H4 (cell line): Measurements from ENCODE around the gene DNM2. TPM values are rescaled to one million over a fixed set of nuclear protein-coding genes. Genes with fewer than 3 reads are reported as not detected.
"Not testable (repeated sequence)": the region's sequence is repeated elsewhere in the genome, so short reads cannot be mapped to it uniquely, and the experiment has no call there.

Experiments used
- DNase-seq: peaks from one replicate; pipeline ENCODE4 v3.0.0-alpha.2; 2015; ENCODE audit warnings: low spot score
- total RNA-seq: library from RNA; depleted of rRNA; stranded (reverse); fragments of >200 nt; shearing (Covaris generic); gene quantifications from 2 replicates; pipeline ENCODE4 v1.2.3, GENCODE V29; 2014; rRNA removed

The DNM2 gene
- total RNA-seq: 24.3 and 31.0 TPM in 2 replicates

DNA sequence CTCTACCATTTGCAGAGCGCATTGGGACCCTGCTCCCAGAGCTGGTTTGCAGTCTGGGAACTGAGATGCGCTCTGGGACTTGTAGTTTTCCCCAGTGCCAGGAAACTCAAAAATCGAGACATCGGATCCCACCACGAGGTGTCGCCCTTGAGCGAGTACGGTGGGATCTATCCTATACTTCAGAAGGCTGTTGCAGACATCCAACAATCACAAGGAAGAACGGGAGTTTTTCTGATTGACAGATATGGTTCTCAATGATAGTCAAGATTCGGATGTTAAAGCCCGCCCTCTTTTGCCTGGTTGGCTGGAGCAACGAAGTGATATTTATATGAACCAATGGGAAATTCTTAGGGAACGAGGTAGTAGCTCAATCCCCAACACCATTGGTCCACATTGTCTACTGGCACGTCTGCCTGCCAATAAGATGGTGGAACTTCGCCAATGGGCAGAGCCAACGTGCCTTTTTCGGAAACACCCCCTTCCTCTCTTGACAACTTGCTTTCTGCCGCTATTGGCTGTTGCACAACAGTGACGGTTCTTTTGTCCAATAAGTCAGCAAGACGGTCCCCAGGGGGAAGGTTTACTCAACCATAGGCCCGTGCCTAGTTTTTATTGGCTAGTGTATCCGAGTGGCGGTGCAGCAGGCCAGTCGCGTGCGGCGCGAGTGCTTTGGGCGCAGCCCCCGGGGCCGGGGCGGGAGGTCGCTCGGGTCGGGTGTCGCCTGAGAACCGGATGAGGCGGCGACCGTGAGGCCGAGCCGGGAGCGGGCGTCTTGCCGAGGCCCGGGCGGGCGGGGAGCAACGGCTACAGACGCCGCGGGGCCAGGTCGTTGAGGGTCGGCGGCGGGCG is at the start of gene DNM2:
DNM2 (plus strand) TSS at position 724 of the 849 bp plus-strand sequence. CDS start 164 bp downstream, outside the sequence.
- peak; percentile 100 for DNase-seq

DNA sequence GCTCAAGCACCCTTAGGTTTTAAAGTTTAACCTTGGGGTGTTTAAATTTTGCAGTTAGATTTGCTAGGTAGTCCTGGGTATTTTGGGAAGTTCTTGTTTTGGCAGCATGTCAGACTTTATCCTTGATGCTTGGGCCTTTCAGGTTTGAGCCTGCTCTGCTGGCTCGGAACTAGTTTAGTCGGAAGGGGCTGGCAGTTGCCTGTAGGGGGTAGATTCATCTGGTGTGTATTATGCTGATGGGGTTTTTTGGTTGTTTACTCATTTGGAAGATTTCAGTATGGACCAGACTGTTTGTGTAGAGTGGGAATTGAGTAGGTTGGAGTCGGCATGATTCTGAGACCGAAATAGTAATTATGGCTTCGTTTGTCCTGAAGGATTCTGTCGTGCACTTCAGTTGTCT is 48.6 kb upstream of the DNM2 start:
- DNase-seq: no peak

GRCh38 chr19:10670182-10670581 is 47.7 kb upstream of the DNM2 start:
- no peak for DNase-seq

DNA sequence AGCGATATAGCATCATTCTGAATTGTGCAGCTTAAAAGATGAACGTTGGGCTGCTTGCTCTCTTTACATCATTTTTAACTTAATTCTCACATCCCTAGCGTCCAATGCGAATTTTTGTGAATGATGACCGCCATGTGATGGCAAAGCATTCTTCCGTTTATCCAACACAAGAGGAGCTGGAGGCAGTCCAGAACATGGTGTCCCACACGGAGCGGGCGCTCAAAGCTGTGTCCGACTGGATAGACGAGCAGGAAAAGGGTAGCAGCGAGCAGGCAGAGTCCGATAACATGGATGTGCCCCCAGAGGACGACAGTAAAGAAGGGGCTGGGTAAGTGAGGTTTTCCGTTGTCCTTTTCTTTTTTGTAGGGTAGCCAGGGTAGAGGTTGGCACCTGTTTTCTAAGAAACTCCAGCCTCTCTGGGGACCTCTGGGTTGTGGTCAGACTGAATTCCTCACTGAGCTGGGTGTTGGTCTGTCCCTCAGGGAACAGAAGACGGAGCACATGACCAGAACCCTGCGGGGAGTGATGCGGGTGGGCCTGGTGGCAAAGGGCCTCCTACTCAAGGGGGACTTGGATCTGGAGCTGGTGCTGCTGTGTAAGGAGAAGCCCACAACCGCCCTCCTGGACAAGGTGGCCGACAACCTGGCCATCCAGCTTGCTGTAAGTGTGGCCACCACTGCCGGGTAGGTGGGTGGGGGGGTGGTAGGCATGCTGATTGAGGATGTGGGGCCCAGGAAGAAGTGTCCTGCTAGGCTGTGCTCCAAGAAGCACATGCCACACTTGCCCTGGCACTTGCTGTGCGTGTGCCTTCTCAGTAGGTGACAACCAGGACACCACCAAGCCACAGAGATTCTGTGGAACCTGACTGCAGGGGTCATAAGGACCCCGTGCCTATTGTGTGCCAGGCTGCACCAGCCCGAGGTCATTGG is 46.7 kb upstream of the DNM2 start:
- DNase-seq: no peak

GRCh38 chr19:10671922-10672321 is 46.0 kb upstream of the DNM2 start:
- not testable (repeated sequence) for DNase-seq

DNA sequence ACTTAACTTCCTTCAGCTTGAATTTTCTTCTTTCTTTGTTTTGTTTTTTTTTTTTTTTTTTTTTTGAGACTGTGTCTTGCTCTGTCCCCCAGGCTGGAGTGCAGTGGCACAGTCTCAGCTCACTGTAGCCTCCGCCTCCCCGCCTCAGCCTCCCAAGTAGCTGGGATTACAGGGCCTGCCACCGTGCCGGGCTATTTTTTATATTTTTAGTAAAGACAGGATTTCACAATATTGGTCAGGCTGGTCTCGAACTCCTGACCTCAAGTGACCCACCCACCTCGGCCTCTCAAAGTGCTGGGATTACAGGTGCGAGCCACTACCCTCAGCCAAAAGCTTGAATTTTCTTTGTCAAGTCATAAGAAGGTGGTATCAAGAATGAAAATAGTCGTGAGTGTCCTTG is 42.7 kb upstream of the DNM2 start:
- not testable (repeated sequence) for DNase-seq

GRCh38 chr19:10677751-10678150 is 40.1 kb upstream of the DNM2 start:
- DNase-seq: no peak

DNA sequence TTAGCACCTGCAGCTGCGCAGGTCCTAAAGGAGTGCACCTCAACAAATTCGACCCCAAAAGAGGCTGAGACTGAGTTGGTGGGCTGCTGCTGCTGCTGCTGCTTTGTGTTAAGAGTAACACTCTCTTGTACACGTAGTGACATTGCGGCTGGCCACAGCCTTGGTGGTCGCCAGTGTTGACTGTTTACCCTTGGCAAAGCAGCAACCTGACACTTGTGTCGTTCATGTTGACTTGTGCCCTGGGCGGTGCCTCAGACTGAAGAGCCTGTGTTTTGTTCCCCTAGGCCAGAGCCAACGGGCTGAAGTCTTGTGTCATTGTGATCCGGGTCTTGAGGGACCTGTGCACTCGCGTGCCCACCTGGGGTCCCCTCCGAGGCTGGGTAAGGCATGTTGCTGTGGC is 39.1 kb upstream of the DNM2 start:
- no peak for DNase-seq

- no peak for DNase-seq
Measured at GRCh38 chr19:10679743-10680142, 38.1 kb upstream of the DNM2 start.

DNA sequence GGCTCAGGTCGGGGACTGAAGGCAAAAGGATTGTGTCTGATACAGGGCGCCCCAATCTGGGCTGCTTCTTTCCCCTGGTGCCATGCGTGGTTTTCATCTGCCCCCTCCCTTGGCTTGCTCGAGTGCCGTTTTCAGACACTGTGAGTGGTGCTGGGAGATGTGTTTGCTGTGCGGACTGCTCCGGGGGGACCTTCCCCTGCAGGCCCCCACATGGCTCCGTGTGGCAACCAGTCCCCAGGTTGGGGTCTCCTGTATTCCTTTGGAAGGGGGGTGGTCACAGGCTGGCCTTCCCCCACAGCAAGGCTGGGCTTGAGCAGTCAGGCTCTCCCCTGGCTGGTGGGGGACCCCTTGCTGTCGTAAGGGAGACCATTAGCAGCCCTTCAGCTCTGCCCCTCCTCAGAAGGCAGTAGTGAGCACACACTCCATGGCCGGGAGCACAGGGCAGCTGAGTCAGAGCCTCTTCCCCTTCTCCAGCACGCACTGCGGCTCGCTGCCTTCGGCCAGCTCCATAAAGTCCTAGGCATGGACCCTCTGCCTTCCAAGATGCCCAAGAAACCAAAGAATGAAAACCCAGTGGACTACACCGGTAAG is 37.2 kb upstream of the DNM2 start:
- no peak for DNase-seq

- DNase-seq: no peak
Measured at GRCh38 chr19:10681658-10682057, 36.2 kb upstream of the DNM2 start.

GRCh38 chr19:10682397-10683063 is 35.3 kb upstream of the DNM2 start:
- no peak for DNase-seq

DNA sequence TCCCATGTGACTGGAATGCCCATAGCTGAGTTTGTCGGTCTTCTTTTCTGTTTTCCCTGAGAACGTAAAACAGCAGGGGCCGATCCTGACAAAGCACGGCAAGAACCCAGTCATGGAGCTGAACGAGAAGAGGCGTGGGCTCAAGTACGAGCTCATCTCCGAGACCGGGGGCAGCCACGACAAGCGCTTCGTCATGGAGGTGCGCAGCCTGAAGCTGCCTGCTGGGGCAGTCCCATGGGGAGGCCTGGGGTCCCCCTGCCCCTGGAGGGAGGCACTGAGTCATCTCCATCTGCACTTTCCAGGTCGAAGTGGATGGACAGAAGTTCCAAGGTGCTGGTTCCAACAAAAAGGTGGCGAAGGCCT is 34.8 kb upstream of the DNM2 start:
- DNase-seq: no peak

- DNase-seq: no peak
Measured at GRCh38 chr19:10683582-10683981, 34.3 kb upstream of the DNM2 start.

DNA sequence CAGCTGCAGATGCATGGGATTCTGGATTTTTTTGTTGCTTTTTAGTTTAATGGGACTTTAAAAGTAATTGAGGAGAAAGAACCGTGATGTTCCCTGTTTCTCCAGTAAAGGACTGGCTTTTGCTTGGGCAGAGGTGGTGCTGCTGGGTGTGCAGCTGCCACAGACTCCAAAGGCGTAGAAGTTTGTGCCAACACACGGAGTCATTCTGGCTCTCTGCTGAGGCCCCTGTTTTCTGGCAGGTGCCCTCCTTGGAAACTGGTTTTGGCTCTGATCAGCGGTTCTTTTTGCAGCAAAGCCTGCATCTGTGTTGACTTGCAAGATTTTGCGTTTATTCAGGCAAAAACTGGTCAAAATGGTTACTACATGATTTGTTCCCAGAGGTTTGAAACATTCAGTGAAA is 32.7 kb upstream of the DNM2 start:
- DNase-seq: no peak

DNA sequence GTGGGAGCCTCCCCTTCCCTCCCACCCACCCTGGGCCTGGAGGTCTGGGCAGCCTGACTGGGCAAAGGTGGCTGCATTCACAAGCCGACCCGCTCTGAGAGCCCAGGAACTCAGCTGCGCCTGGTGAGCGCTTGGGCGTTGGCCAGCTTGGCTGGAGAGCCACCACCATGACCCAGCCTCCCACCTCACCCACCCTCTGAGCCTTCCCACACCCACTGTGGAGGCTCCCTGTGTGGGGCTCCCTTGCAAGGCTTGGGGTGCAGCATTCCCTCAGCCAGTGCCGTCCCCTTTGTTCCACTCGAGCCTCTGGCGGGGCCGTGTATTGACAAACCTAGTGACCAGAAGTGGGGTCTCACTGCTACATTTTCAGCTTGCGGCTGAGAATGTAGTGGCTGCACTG is 31.7 kb upstream of the DNM2 start:
- DNase-seq: no peak

- no peak for DNase-seq
Measured at GRCh38 chr19:10686661-10687517, 31.0 kb upstream of the DNM2 start.

DNA sequence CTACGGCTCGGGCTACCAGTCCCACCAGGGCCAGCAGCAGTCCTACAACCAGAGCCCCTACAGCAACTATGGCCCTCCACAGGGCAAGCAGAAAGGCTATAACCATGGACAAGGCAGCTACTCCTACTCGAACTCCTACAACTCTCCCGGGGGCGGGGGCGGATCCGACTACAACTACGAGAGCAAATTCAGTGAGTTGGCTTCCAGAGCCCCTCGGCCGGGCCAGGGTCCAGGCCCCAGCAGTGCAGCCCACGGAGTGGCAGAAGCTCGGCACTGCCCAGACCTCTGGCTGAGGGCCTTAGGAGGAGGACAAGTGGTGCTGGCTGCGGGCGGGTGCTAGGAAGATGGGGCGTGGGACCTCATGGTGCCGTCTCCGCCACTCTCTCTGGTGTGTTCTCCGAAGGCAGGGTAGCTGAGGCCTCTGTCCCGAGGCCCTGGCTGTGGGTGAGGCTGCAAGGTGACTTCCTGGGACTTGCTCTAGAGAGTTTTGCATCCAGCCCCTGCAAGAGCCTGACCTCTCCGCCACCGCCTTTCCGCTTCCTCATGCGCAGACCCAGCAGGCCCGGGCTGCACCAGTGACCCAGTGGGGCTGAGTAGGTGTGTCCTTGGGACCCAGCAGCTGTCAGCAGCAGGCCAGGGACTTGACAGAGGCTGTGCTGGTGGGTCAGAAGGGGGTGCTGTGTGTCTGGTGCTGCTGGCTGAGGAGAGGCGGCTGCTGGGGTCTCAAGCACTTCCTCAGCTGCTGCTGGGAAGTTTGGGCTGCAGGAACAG is 30.2 kb upstream of the DNM2 start:
- no peak for DNase-seq

DNA sequence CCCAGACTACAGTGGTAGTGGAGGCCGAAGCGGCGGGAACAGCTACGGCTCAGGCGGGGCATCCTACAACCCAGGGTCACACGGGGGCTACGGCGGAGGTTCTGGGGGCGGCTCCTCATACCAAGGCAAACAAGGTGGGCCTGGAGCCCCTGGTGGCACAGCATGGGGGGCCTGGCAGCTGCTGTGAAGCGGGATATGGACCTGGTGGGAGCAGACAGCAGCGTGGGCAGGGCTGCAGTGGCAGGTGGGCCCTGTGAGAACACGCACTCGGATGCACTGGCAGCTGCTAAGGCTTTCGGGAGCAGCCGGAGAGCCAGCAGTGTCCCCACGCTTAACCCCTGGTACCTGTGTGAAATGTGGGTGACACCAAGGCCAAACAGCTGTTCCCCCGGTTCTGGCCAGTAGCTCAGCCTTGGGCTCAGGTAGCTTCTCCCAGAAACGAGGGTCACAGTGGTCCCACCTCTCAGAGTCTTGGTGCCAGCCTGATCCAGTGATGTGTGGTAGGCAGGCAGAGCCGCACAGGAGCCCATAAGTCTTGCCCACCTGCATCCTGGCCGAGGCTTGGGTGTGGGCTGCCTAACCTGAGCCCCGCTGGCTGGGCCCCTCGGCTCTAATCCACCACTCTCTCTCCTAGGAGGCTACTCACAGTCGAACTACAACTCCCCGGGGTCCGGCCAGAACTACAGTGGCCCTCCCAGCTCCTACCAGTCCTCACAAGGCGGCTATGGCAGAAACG is 29.2 kb upstream of the DNM2 start:
- no peak for DNase-seq
